ENCODE measurements around the gene HOXA9. TPM values are rescaled to one million over a fixed set of nuclear protein-coding genes. Genes with fewer than 3 reads are reported as not detected.

Gene HOXA9
- total RNA-seq, 4 donors from 2014 or later: 25.7 to 71.2 (median 46.1) TPM

DNA sequence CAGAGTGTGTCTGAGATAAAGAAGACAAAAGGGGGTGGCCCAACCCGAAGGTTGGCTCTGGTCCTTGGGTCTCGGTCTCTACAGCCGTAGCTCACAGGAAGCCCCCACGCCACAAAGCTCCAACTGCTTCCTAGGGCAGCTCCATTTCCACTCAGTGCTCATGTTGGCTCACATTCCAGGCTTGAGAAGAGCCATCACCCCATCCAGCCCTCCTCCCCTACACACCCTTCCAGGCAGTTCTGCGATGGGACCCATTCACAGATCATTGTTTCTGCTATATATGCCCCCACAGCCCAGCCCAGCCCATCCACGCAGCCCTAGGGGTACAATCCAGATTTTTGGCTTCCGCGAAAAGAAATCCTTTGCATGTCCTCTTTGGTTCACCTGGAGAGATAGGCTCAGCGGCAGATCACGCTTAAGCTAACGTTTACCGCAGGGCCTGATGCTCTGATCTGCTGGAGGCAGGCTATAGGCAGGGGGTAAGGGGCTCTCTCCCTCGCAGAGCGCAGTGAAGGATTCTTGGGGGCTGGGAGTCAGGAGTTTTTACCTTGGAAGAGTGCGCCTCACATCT, 25.9 kb upstream of the HOXA9 start:
- no peak for TF ChIP-seq POLR2A (IDR thresholded peaks at IDR 0.05)
- TF ChIP-seq, protein P1, sequence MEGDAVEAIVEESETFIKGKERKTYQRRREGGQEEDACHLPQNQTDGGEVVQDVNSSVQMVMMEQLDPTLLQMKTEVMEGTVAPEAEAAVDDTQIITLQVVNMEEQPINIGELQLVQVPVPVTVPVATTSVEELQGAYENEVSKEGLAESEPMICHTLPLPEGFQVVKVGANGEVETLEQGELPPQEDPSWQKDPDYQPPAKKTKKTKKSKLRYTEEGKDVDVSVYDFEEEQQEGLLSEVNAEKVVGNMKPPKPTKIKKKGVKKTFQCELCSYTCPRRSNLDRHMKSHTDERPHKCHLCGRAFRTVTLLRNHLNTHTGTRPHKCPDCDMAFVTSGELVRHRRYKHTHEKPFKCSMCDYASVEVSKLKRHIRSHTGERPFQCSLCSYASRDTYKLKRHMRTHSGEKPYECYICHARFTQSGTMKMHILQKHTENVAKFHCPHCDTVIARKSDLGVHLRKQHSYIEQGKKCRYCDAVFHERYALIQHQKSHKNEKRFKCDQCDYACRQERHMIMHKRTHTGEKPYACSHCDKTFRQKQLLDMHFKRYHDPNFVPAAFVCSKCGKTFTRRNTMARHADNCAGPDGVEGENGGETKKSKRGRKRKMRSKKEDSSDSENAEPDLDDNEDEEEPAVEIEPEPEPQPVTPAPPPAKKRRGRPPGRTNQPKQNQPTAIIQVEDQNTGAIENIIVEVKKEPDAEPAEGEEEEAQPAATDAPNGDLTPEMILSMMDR (IDR thresholded peaks at IDR 0.05): no peak
- Histone ChIP-seq H3K4me1 (peaks cover 4 to 34% (median 25%) of the 10 kb centered on the region in 4 donors), H3K27ac (no peak overlapping the region), H3K9me3 (no peaks in the 10 kb centered on the region), H3K4me3 (no peak overlapping the region), H3K27me3 (peaks cover 4 to 85% of the 10 kb centered on the region in 2 donors), H3K36me3 (no peaks in the 10 kb centered on the region)
- peak in 1 of 3 donors; percentile 33 for DNase-seq

DNA sequence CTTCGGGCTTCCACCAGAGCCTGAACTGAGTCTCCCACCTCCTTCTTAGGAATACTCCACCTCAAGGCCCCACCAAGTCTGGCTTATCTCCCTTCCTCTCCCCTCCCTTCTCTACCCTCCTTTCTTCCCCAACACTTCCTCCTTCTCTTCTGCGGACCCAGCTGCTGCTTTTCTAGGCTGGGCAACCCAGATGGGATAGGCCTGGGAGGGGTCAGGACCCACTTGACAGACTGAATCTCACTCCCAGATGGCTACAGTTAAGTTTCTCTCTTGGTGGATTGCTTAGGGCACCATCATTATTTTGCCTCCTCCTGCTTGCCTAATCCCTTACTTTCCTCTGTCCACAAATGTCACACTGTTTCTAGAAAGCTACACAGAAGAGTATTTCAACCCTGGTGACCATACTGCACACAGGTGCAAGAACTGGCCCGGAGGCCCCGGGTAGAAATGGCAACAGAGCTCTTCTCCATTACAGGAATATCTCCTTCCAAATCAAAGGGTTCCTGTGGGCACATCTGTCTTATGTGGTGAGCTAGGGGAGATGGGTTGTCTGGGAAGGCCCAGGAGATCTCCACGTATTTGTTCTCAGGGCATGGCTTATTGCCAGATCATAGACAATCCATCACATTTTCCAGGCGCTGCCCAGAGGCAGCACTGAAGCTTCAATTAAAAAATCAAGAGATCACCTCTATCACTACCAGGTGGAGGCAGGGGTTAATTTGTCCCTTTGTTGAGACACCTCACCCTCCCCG, 24.8 kb upstream of the HOXA9 start:
- no peak for DNase-seq
- no peaks in the 10 kb centered on the region for H3K9me3 ChIP-seq
- no peaks in the 10 kb centered on the region for H3K36me3 ChIP-seq
- no peak overlapping the region for H3K4me3 ChIP-seq
- H3K27me3 ChIP-seq: peaks cover 4 to 87% of the 10 kb centered on the region in 2 donors
- no peak overlapping the region for H3K27ac ChIP-seq
- peaks cover 4 to 42% (median 25%) of the 10 kb centered on the region in 4 donors for H3K4me1 ChIP-seq
- TF ChIP-seq POLR2A (IDR thresholded peaks at IDR 0.05): no peak
- TF ChIP-seq, protein P1 (IDR thresholded peaks at IDR 0.05): no peak

DNA sequence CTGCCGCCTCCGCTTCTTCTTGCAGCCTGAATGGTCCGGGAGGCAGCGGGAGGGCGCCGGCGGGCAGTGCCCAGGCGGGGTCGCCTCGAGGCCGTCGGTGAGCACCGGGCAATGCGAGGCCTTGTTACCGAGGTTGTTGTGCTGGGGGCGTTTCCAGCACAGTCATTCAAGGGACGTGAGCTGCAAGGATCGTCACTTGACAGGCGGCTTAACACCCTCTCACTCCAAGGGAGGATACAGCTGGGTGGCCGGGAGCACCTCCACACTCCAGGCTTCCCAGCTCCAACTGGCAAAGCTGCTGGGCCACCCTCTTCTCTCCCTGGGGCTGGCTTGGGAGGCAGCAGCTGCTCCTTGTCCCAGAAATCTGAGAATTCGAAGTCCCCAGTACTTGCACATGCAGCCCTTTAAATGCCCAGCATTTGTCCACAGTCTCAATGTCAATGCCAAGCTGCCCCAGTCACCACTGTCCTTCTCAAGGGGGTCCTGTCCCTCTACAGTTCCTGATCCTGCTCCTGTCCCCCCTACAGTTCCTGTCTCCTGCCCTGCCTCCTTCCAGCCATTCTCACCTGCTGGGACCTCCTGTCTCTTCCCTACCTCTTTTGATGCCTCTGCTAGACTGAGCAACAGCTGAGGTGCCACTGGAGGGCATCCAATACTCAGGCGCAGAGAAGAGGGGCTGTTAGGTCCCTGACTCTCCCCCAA, 24.1 kb upstream of the HOXA9 start:
- Histone ChIP-seq H3K36me3 (no peaks in the 10 kb centered on the region), H3K27me3 (peaks cover 4 to 86% of the 10 kb centered on the region in 2 donors), H3K4me1 (peaks cover 4 to 49% (median 28%) of the 10 kb centered on the region in 4 donors), H3K9me3 (no peaks in the 10 kb centered on the region), H3K27ac (no peak overlapping the region), H3K4me3 (peak overlapping the region in 2 of 4 donors; percentile 9 to 33)
- DNase-seq: peak in 2 of 3 donors; percentile 42 to 50
- TF ChIP-seq POLR2A (IDR thresholded peaks at IDR 0.05): no peak
- TF ChIP-seq, protein P1 (IDR thresholded peaks at IDR 0.05): no peak

DNA sequence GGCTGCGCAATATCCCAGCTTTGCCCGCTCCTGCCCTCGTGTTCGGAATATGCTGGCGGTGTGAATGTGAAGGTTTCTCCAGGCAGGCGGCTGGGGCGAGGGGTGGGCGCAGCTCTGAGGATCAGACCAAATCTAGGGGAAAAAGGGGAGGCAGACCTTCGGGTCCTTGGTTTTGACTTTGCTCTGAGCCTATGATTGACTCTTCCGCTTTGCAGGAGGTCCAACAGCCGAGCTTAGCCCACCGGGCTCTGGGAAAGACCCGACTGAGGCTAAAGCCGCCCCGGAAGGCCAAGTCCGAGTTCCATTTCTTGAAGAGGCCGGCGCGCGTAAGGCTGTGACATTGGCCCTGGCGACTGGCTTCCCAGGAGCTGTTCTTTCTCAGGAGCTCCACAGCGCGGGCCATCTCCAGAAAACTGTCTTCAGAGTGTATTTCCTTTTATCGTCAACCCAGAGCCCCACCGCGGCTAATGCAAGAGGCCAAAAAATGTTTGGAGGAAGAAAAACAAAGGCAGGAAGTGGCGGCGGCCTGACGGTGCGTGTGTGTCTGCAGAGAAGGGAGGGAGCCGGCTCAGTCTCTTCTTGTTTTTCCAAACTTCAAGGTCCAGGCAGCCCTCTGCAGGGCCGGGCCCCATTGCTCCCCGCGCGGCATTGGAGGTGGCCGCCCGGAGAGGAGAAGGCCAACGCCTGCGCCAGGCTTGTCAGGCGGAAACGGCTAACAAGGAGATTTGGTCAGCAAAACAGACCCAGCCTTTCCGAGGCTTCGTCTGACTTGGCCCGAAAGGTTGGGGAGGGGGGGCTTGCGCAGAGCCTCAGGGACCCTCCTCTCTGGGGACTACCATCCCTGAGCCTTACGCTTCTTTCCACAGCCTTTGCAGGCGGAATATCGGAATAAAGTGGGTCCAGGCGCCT, 23.3 kb upstream of the HOXA9 start:
- DNase-seq: peak; percentile 47 to 77 (median 59)
- TF ChIP-seq, protein P1 (IDR thresholded peaks at IDR 0.05): no peak
- Histone ChIP-seq H3K27ac (no peak overlapping the region), H3K27me3 (peaks cover 8 to 85% of the 10 kb centered on the region in 2 donors), H3K9me3 (no peaks in the 10 kb centered on the region), H3K36me3 (no peaks in the 10 kb centered on the region), H3K4me1 (peaks cover 9 to 57% (median 35%) of the 10 kb centered on the region in 4 donors), H3K4me3 (peak overlapping the region in 3 of 4 donors; percentile 9 to 33 (median 21))

All from Peyer's patch (tissue), 4 donors.